ENCODE measurements around the gene VCX2. TPM values are rescaled to one million over a fixed set of nuclear protein-coding genes. Genes with fewer than 3 reads are reported as not detected.

VCX2 gene
- total and polyA plus RNA-seq, 3 donors from 2014 or later = 13.9 to 57.7 (median 32.2) TPM

GRCh38 chrX:8141896-8142295 is 29.2 kb downstream of the VCX2 start:
- H3K27me3 ChIP-seq = no peaks in the 10 kb centered on the region
- intact Hi-C loops (cut with DNase I; ENCODE audit: low total_unique reads) = no loop called here
- H3K9me3 ChIP-seq = no peaks in the 10 kb centered on the region
- no peak for TF ChIP-seq CTCF (IDR thresholded peaks at IDR 0.05)
- TF ChIP-seq POLR2A (IDR thresholded peaks at IDR 0.05) = no peak
- WGBS, 2 donors = 72 to 90% methylated on average over 3 of the region's 3 CpGs
- H3K36me3 ChIP-seq (ENCODE audit: low read depth, missing control alignments) = no peaks in the 10 kb centered on the region
- H3K4me1 ChIP-seq = no peaks in the 10 kb centered on the region
- no peak for DNase-seq
- H3K27ac ChIP-seq = no peak overlapping the region
- no peak overlapping the region for H3K4me3 ChIP-seq

- no peak for DNase-seq
- H3K4me3 ChIP-seq = no peak overlapping the region
- 94% methylated on average over 10 of the region's 10 CpGs for WGBS, 2 donors
- intact Hi-C loops (cut with DNase I; ENCODE audit: low total_unique reads) = no loop called here
- H3K27me3 ChIP-seq = no peaks in the 10 kb centered on the region
- no peaks in the 10 kb centered on the region for H3K36me3 ChIP-seq (ENCODE audit: low read depth, missing control alignments)
- no peak for TF ChIP-seq CTCF (IDR thresholded peaks at IDR 0.05)
- no peak for TF ChIP-seq POLR2A (IDR thresholded peaks at IDR 0.05)
- no peaks in the 10 kb centered on the region for H3K4me1 ChIP-seq
- no peaks in the 10 kb centered on the region for H3K9me3 ChIP-seq
- no peak overlapping the region for H3K27ac ChIP-seq
Measured at GRCh38 chrX:8140986-8141744, 29.9 kb downstream of the VCX2 start.

GRCh38 chrX:8139716-8140115 is 31.4 kb downstream of the VCX2 start:
- Histone ChIP-seq H3K27ac (no peak overlapping the region), H3K27me3 (no peaks in the 10 kb centered on the region), H3K4me1 (no peaks in the 10 kb centered on the region), H3K9me3 (no peaks in the 10 kb centered on the region), H3K36me3 (ENCODE audit: low read depth, missing control alignments) (no peaks in the 10 kb centered on the region), H3K4me3 (no peak overlapping the region)
- no peak for DNase-seq
- intact Hi-C loops (cut with DNase I; ENCODE audit: low total_unique reads) = no loop called here
- TF ChIP-seq CTCF (IDR thresholded peaks at IDR 0.05) (no peak), POLR2A (IDR thresholded peaks at IDR 0.05) (no peak)
- 71 to 83% methylated on average over 4 of the region's 4 CpGs for WGBS, 2 donors

- Histone ChIP-seq H3K36me3 (ENCODE audit: low read depth, missing control alignments) (no peaks in the 10 kb centered on the region), H3K4me1 (no peaks in the 10 kb centered on the region), H3K27ac (no peak overlapping the region), H3K27me3 (no peaks in the 10 kb centered on the region), H3K4me3 (no peak overlapping the region), H3K9me3 (no peaks in the 10 kb centered on the region)
- intact Hi-C loops (cut with DNase I; ENCODE audit: low total_unique reads) = no loop called here
- whole genome bisulfite sequencing, 2 donors = 76 to 90% methylated on average over 5 of the region's 5 CpGs
- TF ChIP-seq CTCF (IDR thresholded peaks at IDR 0.05) = no peak
- TF ChIP-seq POLR2A (IDR thresholded peaks at IDR 0.05) = no peak
- DNase-seq = no peak
Measured at GRCh38 chrX:8138252-8138651, 32.8 kb downstream of the VCX2 start.

- H3K27ac ChIP-seq = no peak overlapping the region
- H3K9me3 ChIP-seq = no peaks in the 10 kb centered on the region
- H3K4me1 ChIP-seq = no peaks in the 10 kb centered on the region
- no peak for DNase-seq
- no peaks in the 10 kb centered on the region for H3K36me3 ChIP-seq (ENCODE audit: low read depth, missing control alignments)
- no peaks in the 10 kb centered on the region for H3K27me3 ChIP-seq
- 73 to 78% methylated on average over 3 of the region's 3 CpGs for WGBS, 2 donors
- no peak for TF ChIP-seq POLR2A (IDR thresholded peaks at IDR 0.05)
- TF ChIP-seq CTCF (IDR thresholded peaks at IDR 0.05) = no peak
- no peak overlapping the region for H3K4me3 ChIP-seq
- intact Hi-C loops (cut with DNase I; ENCODE audit: low total_unique reads) = no loop called here
Measured at GRCh38 chrX:8126648-8127047, 44.4 kb downstream of the VCX2 start.

Data from testis (tissue), 3 donors.